ENCODE data around the gene ATP6V1B1.
"Not testable (repeated sequence)": the region's sequence is repeated elsewhere in the genome, so short reads cannot be mapped to it uniquely, and the experiment has no call there.

ATP6V1B1 gene

DNA sequence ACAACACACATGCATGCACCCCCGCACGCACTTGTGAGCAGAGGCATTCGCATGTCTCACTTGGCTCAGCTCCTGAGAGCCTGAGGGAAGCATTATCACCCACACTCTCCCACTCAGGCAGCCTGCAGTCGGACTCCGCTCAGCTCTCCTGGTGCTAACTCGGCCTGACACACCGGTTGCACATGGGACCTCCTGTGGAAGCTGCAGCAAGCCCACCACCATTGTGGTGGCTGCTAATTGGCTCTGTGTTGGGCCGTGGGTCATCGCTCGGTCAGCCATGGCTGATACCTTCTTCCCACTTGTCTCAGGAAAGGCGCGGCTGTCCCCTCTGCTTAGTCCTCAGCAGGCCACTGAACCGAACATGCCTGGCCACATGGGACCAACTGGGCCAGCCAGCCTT, 72.6 kb downstream of the ATP6V1B1 start:
- no peak for DNase-seq (ENCODE audit: low read depth)

DNA sequence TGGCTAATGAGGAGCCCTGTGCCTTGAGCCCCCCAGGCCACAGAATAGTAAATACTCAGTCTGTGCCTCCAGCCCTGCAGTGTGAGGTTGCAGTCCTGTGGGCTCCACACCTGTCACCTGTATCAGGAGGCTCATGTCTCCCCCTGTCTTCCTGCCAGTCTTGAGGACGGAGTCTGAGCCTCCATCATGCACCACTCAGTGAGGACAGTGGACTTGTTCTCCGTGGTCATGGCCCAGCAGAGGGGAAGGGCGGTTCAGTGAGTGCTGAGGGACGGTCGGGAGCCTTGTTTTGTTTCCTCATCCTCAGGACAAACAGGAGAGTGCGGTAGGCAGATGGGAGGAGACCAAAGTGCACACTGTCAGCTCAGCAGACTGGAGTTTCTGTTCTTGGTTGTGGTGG, 76.1 kb downstream of the ATP6V1B1 start:
- not testable (repeated sequence) for DNase-seq (ENCODE audit: low read depth)

Measured in activated T-cell treated with anti-CD3 and anti-CD28 coated beads for 24 hours (primary cell).